Stimulated activated CD4-positive, alpha-beta T cell treated with anti-CD3 and anti-CD28 coated beads, Interleukin-1b, Interleukin-23, amount 100 ng/mL, for 4 hours (primary cell): ENCODE data around the gene SHISAL1.

ENCODE experiments used
- DNase-seq, 2 donors: peaks; one replicate each; pipeline ENCODE4 v3.0.0-alpha.2; 2020; ENCODE audit warnings: low read depth in 2 of 2

Gene SHISAL1

DNA sequence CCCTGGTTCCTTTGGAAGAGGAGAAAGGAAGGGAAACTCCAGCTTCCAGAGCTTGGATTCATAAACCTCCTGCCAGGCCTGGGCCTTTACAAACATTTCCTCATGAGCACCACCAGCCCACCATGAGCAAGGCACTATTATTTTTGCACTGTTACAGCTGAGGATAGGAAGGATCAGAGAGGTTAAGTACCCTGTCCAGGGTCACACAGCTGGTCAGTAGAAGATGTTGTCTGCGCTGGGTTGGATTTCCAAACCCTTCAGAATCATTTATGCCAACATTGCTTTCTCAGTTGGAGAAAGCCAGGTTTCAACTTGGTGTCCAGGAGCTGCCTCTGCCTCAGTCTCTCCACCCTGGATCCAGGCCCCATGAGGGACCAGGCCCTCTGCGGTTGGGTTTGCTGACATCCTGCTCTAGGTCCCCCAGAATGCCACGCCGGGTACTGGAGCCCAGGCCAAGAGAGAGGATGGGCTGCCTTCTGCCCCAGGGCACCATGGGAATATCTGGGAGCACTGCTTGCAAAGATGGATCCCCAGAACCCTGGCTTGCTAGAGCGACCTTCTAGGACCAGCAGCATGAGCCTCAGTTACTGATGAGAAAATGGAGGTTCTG, 29.7 kb upstream of the SHISAL1 start:
- no peak for DNase-seq

DNA sequence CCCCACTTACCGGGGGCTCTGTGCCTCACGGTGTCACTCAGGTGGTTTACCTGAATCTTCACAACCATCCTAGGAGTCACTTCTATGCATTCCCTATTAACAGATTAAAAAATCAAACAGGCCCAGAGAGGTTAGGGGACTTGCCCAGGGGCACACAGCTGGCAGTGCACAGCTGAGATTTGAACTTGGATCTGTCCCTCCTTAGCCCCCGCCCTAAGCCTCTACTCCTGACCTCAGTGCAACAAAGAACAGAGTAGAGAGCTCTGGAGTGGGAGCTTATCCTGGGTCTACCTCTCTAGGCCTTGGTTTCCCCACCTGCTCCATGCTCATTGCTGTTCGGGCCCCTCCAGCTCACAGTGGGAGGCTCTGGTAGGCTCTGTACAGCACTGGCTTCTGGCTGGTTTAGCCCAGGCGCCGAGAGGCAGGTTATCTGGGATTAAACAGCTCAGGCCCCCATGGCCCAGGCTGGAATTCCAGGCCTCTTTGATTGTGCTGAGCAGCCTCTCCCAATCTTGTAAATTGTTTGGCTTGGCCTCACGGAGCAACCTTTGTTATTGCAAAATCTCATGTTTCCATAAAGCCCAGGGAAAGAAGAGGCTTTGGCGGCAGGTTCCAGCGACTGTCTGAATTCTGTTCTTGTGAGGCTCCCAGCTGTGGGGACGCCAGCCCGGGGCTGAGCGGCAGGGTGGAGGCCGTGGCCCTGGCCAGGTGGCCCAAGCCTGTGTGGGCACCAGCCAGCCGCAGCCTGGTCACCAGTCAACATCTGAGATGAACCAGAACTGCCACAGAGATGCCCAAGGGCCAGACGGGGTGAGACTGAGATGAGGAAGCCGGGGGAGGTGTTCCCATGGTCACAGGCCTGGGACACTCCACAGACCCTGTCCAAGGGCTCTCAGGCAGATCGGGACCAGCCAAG, 28.9 kb upstream of the SHISAL1 start:
- no peak for DNase-seq

DNA sequence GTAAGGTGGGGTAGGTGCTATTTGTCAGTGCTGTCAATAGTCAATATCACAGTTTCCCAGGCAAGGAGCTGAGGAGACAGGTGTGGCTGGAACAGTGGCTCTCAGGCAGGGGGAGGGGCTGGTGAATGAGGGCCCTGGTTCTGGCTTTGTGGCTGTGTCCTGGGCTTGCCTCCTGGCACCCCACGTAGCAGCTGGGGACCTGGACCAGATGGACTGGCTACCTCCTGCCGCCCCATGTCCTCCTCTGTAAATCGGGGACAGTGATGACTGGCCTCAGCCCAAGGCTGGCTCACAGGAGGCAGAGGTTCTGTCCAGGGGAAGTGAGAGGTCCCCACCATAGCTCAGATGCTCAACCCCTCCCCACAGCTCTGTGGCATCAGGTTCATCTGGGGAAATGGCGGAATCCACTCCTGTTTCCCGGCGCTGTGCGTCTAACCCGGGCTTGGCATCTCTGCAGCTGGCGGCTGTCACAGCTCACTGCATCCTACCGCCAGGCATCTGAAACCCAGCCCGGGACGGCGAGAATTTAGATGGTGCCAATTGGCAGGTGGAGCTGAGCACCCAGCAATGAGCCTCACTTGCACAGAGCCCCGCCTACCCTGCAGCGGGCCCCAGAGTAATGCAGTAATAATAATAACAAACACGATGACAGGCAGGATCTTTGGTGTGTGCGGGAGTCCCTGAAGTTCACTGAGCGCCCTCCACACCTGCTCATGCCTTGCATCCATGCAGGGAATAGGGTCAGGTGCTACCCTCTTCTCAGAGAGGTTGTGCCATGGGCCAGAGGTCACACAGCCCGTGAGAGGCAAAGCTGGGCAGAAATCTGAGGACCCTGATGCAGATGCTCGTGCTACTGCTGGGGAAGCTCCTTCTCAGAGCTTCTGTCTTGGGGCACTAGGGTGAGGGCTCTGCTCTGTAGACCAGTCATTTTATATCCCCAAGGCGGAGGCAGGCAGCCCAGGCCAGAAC, 27.8 kb upstream of the SHISAL1 start:
- no peak for DNase-seq

DNA sequence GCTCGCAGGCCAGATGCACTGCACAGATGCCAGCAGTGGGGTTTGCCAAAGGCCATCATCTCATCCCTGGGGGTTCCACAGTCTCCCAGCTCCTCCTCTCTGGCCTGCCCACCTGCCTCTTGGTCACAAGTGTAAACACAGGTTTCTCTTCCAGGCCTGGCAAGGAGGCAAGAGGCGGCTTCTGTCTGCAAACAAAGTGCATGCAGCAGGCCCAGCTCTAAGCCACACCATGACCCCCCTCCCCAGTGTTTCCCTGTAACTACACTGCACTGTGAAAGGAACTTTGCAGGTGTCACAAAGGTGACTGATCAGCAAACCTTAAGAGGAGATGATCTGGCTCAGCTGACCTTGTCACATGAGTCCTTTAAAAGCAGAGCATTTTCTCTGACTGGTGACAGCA, 26.2 kb upstream of the SHISAL1 start:
- DNase-seq, result no peak

DNA sequence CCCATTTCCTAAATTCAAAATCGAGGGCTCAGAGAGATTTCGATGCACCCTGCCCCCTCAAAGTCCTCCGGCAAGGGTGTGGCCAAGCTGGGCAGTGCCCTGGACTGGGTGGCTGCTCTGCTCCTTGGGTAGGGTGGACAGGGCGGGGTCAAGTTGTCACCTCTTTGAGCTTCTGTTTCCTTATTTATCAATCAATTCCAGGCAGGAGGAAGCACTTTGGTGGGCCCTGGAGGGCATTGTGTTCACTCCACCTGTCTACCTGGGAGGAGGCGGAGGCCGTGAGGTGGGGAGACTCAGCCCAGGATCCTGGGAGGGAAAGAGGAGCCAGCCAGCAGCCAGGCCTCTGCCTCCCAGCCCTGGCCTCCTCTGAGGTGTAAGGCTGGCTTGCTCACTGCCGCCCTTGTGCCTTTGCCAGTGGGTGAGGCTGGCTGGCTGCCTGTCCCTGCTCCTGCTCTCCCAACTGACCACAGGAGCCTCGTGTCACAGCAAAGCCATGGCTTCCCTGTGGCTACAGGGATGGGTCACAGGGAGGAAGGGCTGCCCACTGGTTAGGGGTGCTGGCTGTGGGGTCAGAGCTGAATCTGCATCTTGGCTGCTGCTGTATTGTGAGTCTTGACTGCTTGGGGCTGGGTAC, 25.5 kb upstream of the SHISAL1 start:
- no peak for DNase-seq

DNA sequence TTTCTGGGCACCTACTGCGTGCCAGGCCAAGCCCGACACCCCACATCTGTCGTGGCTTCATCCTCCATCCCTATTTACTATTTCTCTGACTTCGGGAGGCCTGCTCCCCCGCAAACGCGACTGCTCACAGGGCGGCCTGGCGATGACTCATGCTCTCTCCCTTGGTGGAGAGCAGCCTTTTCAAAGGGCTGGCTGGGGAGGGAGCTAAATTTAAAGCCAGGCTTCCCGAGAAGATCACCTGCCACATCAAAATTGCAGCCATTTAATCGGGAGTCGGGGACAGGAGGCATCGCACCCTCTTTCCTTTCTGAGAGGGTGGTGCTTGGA, 24.9 kb upstream of the SHISAL1 start:
- DNase-seq, result no peak

DNA sequence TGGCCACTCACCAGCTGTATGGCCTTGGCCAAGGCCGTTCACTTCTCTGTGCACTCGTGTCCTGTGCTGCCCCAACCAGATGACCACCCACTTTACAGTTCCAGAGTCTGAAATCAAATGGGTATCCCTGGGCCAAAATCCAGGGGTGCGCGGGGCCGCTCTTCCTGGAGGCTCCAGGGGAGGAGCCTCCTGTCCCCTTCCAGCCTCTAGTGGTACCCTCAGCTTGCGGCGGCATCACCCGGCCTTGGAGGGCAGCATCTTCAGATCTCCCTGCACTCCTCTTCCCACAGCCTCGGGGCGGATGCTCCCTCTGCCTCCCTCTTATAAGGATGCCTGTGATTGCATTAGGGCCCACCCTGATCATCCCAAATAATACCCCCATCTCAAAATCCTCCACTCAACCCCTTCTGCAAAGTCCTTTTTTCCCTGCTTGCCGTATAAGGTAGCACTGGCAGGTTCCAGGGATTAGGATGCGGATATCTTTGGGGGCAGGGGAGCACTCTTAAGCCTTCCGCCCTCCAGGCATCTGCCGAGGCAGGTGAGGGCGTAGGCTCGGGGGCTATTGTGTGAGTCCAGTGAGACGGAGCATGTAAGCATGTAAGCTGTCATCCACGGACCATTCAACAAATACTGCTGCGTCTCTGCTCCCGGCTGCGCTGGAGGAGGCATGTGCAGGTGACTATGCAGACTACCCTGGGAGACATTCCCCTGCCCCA, 24.4 kb upstream of the SHISAL1 start:
- DNase-seq, result no peak

DNA sequence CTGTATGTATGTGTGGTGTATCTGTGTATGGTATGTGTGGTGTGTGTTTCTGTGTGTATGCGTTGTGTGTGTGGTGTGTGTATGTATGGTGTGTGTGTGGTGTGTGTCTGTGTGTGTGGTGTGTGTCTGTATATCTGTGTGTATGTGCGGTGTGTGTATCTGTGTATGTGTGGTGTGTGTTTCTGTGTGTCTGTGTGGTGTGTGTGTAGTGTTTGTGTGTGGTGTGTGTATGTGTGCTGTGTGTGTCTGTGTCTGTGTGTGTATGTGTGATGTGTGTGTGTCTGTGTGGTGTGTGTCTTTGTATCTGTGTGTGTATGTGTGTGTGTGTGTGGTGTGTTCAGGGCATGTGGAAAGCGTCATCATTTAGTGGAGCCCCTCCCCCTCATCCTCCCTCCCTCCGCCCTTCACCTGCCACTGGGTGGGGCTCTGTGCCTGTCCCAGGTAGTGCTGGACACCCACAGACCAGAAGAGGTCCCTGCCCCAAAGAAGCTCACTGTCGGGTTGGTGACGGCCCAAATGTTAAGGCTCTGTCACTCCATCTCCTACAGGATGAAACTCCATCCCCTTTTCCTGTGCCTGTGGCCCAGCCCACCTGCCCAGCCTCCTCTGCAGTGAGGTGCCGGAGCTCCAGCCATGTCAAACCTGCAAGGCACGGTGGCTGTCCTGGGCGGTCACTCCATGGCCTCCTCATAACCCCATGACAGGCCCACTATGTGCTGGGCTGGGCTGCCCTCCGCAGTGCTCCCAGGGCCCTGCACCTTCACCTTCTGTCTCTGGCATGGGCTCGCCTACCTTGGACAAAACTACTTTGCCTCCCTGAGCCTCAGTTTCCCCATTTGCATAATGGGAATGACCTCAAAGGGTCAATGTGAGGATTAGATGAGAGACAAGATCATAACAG, 23.4 kb upstream of the SHISAL1 start:
- no peak for DNase-seq

DNA sequence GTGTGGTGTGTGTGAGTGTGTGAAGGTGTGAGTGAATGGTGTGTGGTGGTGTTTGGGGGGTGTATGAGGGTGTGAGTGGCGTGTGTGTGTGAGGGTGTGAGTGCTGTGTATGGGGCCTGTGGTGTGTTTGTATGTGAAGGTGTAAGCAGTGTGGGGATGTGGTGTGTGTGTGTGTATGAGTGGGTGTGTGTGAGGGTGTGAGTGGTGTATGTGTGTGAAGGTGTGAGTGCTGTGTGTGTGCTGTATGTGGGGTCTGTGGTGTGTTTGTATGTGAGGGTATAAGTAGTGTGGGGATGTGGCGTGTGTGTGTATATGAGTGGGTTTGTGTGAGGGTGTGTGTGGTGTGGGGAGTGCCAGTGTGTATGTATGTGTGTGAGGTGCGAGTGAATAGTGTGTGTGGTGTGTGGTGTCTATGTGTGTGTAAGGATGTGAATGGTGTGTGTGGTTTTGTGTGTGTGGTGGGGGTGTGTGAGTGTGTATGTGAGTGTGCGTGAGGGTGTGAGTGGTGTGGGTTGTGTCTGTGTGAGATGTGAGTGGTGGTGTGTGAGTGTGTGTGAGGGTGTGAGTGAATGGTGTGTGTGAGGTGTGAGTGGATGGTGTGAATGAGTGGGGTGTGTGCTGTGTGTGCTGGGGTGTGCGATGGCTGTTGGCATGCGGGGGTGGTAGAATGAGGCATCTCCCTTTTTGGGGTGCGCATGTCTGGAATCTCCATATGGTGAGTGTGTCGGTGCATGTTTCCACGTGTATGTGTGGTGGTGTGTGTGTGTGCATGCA, 22.5 kb upstream of the SHISAL1 start:
- DNase-seq, result no peak

DNA sequence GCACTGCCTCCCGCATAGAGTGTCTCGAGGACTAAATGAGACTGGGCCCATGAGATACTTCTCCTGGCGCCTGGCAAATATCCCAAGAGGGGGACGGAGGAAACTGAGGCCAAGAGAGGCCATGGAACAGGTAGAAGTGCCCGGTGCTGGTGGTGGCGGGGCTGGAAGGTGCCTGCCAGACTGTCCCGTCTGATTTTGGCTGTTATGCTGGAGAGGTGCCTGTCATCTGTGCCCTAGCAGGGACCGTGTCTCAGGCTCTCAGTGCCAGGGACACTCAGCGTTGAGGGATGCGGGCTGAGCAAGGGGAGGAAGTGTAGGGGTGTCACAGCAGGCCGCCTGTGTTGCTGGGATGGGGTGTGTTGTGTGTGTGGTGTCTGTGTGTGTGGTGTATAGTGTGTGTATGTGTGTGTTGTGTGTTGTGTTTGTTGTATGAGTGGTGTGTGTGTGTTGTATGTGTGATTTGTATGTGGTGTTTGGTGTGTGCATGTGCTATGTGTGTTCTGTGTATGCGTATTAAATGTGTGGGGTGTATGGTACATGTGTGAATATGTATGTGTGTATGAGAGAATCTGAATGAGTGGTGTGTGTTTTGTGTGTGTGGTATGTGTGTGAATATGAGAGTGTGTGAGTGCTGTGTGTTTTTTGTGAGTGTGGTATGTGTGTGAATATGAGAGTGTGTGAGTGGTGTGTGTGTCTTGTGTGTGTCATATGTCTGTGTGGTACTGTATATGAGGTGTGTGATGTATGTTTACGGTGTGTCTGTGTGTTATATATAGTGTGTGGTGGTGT, 21.3 kb upstream of the SHISAL1 start:
- no peak for DNase-seq

DNA sequence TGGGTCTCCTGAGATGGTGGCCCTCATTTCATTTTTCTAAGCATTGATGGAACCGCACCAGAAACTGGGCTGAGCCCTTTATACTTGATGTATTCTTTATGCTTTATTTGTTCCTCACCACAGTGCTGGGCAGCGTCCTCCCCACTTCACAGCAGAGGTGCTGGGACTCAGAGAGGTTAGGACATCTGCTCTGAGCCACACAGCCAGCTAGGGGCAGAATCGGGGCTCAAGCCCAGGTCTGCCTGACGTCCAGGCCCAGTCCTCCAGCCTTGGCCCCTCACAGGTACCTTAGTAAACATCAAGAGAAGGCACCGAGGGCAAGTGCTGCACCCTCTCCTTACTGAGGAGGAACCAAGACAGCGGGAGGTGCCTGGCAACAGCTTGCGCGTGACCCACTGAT, 20.2 kb upstream of the SHISAL1 start:
- DNase-seq, result no peak

DNA sequence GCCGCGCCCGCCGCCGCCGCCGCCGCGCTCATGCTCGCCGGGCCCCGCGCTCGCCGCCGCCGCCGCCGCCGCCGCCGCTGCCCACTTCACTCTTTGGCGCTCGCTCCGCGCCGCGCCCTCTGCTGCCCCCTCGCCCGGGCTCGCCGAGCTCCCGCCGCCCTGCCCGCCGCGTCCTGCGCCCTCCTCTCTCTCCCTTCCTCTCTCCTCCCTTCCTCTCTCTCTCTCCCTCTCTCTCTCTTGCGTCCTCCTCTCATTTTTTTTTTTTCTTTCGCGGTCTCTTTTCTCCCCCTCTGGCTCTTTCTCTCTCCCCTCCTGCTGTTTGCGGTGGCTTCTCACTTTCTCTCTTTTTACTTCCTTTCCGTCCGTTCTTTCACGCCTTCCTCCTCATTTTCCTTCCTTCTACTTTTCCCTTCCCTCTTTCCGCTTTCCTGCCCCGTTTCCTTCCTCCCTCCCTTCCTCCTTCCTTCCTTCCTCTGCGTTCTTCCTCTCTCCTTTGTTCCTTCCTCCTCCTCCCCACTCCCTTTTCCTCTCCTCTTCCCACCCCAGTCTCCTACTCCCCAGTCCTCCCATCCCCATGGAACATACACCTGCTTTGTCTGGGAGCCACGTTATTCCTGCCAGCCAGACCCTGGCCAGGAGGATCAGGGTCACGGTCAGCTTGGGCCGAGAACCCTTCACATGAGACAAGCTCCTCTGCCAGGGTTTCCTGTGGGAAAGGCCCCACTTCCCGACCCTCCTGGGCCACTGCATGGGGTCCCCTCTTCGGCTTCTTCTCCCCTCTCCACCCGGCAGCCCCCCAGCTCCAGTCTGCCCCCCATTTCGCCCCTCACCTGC, 19.3 kb upstream of the SHISAL1 start:
- no peak for DNase-seq

DNA sequence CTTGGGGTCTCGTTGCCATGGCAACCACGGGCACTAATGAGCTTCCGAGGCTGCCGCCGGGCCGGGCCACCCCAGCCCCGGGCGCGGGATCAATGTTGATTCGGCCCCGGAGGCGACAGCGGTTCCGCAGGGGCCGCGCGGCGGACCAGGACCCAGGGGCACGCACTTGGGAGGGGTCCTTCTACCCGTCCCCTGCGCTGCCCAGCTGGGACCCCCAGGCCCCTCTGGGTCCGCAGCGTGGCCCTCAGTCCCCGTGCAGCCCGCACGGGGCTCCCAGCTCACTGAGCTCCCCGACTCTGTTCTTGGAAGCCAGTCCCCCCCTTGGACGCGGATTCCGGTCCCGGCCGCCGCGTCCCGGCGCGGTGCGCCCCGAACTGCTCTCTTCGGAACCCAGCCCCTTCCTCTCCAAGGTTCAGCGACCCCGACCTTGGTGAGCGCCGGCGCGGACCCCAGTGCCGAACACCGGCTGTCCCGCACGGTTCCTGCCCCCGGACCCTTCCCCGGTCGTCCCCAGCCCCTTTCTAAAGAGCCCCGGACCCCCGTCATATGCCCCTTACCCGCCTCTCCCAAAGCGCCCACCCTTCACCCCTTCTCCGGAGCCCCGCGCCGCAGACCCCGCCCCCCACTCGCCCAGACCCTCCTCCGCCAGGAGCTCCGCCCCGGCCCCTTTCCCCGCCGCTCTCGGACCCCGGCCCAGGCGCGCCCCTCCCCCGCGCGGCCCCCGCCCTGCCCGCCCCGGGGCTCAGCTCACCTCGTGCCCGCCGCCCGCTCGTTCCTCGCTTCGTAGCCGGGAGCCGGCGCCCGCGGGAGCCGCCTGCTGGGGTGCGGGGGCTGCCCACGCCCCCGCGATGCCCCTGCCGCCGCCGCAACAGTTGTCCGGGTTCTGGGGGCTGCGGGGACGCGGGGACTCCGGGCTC, 18.3 kb upstream of the SHISAL1 start:
- no peak for DNase-seq

DNA sequence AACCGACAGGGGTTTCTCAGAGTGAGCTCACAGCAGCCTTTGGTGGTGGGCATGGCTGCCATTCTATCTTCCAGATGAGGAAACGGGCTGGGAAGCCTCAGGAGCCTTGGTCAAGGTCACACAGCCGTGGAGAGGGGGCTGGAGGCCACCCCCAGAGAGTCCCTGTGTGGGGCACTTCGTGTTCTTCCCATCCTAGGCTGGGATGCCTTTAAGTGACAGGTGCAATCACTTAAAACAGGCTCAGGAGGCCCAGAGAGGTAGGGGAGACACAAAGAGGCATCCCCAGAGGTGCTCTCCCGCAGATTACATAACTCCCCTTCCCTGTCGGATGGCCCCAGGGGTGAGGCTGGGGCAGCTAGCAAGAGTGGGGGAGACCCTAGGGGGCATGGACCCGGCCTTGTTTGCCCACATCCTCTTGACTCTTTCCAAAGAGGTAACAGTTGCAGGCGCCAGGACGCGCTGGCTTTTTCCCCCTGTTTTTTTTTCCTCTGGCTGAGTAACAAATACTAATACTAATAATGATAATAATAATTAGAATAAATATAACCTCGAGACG, 17.5 kb upstream of the SHISAL1 start:
- no peak for DNase-seq

DNA sequence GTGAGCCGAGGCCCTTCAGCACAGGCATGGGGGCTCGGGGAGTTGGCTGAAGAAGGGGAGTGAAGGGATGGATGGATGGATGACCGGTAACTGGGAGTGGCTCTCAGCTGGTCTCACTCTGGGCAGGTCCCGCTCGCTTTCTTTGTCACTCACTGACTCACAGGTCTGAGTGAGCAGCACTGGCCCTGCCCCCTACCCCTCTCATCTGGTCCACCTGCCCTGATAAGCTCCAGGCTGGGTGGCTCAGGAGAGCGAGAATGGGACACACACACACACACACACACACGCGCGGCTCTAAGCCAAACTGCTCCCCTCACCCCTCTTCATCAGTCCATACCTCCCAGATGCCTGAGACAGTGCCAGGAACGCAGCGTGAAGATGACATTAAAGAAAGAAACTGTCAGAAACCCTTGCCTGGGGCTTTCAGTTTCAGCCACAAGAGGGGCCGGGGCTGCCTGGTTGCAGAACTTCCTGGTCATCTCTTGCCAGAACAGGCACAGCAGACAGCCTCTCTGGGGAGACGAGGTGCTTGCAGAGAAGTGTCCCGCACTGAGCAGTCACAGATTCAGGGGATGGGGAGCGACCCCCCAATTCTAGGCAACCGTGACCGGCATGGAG, 16.5 kb upstream of the SHISAL1 start:
- no peak for DNase-seq

DNA sequence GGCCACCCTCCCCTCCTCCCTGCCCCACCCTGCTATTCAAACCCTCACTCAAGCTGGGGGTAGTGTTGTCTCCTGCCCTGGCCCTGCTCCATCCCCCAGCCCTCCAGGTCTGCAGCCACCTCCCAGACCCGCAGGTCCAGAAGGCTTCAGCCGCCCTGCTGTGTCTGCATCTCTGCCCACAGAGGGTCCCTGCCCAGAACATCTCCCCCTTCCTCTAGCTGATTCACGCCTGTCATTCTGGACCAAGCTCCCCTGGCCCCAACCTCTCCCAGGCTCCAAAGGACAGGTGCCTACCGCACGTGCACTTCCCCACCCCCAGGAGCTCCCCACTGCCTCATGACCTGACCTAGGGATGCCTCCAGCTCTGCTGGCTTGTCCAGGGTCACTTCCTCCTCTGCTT, 16.0 kb upstream of the SHISAL1 start:
- no peak for DNase-seq
